Chondrocyte (in vitro differentiated cells): ENCODE measurements around the gene MED9. TPM values are rescaled to one million over a fixed set of nuclear protein-coding genes. Genes with fewer than 3 reads are reported as not detected.

Source experiments
- DNase-seq: peaks from one replicate; pipeline ENCODE4 v3.0.0; 2021; ENCODE audit warnings: mixed read lengths, low spot score
- H3K27ac Mint-ChIP-seq: one replicate; pipeline ENCODE4 v1.8.0; 2021; ENCODE audit warnings: mild to moderate bottlenecking, moderate library complexity, mixed read lengths; ENCODE audit not compliant: unreplicated experiment
- H3K27me3 Mint-ChIP-seq: 2 replicates; pipeline ENCODE4 v1.8.0; 2021; ENCODE audit warnings: low read depth, mixed read lengths
- H3K36me3 Mint-ChIP-seq: 2 replicates; pipeline ENCODE4 v1.8.0; 2021; ENCODE audit warnings: low read depth, mixed read lengths
- H3K4me1 Mint-ChIP-seq: 2 replicates; pipeline ENCODE4 v1.8.0; 2021; ENCODE audit warnings: low read depth, mild to moderate bottlenecking, mixed read lengths
- H3K4me3 Mint-ChIP-seq: one replicate; pipeline ENCODE4 v1.8.0; 2021; ENCODE audit warnings: mild to moderate bottlenecking, moderate library complexity, mixed read lengths; ENCODE audit not compliant: unreplicated experiment
- H3K9me3 Mint-ChIP-seq: 2 replicates; pipeline ENCODE4 v1.8.0; 2021; ENCODE audit warnings: low read depth, mixed read lengths
- CTCF ChIP-seq: fragments of 200-600 bp; sonication (generic); IDR thresholded peaks from 2 replicates; pipeline ENCODE4 v1.5.0; 2021; ENCODE audit warnings: antibody characterized with exemption, mild to moderate bottlenecking, moderate library complexity
- total RNA-seq: library from RNA; stranded (reverse); gene quantifications from 3 replicates; pipeline ENCODE4 v1.2.1, GENCODE V29; 2021

Gene MED9
- total RNA-seq, 1 donor from 2014 or later = 7.9 TPM

- Mint-ChIP-seq H3K4me3 (no peak overlapping the region), H3K9me3 (no peaks in the 10 kb centered on the region), H3K27me3 (no peaks in the 10 kb centered on the region), H3K36me3 (no peaks in the 10 kb centered on the region), H3K27ac (no peak overlapping the region), H3K4me1 (peaks cover 5% of the 10 kb centered on the region)
- no peak for TF ChIP-seq CTCF
- DNase-seq = peak; percentile 73
These were observed 33.9 kb downstream of the MED9 start for GRCh38 chr17:17510456-17511292.

GRCh38 chr17:17511293-17511741, 34.5 kb downstream of the MED9 start:
- H3K27me3 Mint-ChIP-seq = no peaks in the 10 kb centered on the region
- H3K27ac Mint-ChIP-seq = no peak overlapping the region
- no peak for TF ChIP-seq CTCF
- H3K9me3 Mint-ChIP-seq = no peaks in the 10 kb centered on the region
- H3K4me3 Mint-ChIP-seq = no peak overlapping the region
- DNase-seq = peak; percentile 79
- no peaks in the 10 kb centered on the region for H3K36me3 Mint-ChIP-seq
- H3K4me1 Mint-ChIP-seq = peaks cover 9% of the 10 kb centered on the region

- Mint-ChIP-seq H3K27me3 (no peaks in the 10 kb centered on the region), H3K4me1 (peaks cover 10% of the 10 kb centered on the region), H3K9me3 (no peaks in the 10 kb centered on the region), H3K4me3 (no peak overlapping the region), H3K27ac (no peak overlapping the region), H3K36me3 (no peaks in the 10 kb centered on the region)
- TF ChIP-seq CTCF = no peak
- DNase-seq = peak; percentile 79
These were observed 35.4 kb downstream of the MED9 start for GRCh38 chr17:17511881-17512858.

GRCh38 chr17:17512866-17513265, 36.1 kb downstream of the MED9 start:
- no peak for TF ChIP-seq CTCF
- Mint-ChIP-seq H3K27ac (no peak overlapping the region), H3K4me1 (peaks cover 10% of the 10 kb centered on the region), H3K9me3 (no peaks in the 10 kb centered on the region), H3K4me3 (no peak overlapping the region), H3K36me3 (no peaks in the 10 kb centered on the region), H3K27me3 (no peaks in the 10 kb centered on the region)
- DNase-seq = peak; percentile 49

- no peaks in the 10 kb centered on the region for H3K36me3 Mint-ChIP-seq
- no peaks in the 10 kb centered on the region for H3K27me3 Mint-ChIP-seq
- peak; percentile 56 for DNase-seq
- no peaks in the 10 kb centered on the region for H3K9me3 Mint-ChIP-seq
- H3K4me3 Mint-ChIP-seq = no peak overlapping the region
- H3K4me1 Mint-ChIP-seq = peaks cover 10% of the 10 kb centered on the region
- no peak for TF ChIP-seq CTCF
- H3K27ac Mint-ChIP-seq = no peak overlapping the region
These were observed 36.8 kb downstream of the MED9 start for GRCh38 chr17:17513626-17514025.
